Ishikawa (cell line): Measurements from ENCODE around the gene FLYWCH2.

ENCODE experiments used
- CEBPB ChIP-seq: IDR thresholded peaks from 2 replicates; pipeline ENCODE4 v1.6.1; 2012
- CREB1 ChIP-seq: IDR thresholded peaks from 2 replicates; pipeline ENCODE4 v1.6.1; 2012; ENCODE audit warnings: low read depth
- EGR1 ChIP-seq: IDR thresholded peaks from 2 replicates; pipeline ENCODE4 v1.6.1; 2012
- EP300 ChIP-seq: IDR thresholded peaks from 2 replicates; pipeline ENCODE4 v1.6.1; 2012; ENCODE audit warnings: borderline replicate concordance
- FOXM1 ChIP-seq: IDR thresholded peaks from 2 replicates; pipeline ENCODE4 v1.6.1; 2012; ENCODE audit warnings: low read depth, borderline replicate concordance
- MAX ChIP-seq: IDR thresholded peaks from 2 replicates; pipeline ENCODE4 v1.6.1; 2012
- RAD21 ChIP-seq: IDR thresholded peaks from 2 replicates; pipeline ENCODE4 v1.6.1; 2012; ENCODE audit warnings: low read depth
- REST ChIP-seq: IDR thresholded peaks from 2 replicates; pipeline ENCODE4 v1.6.1; 2012; ENCODE audit warnings: low read depth, mild to moderate bottlenecking
- TAF1 ChIP-seq: IDR thresholded peaks from 2 replicates; pipeline ENCODE4 v1.6.1; 2012; ENCODE audit warnings: low read depth, mild to moderate bottlenecking
- USF1 ChIP-seq: IDR thresholded peaks from 2 replicates; pipeline ENCODE4 v1.6.1; 2012
- YY1 ChIP-seq: IDR thresholded peaks from 2 replicates; pipeline ENCODE4 v1.6.1; 2012; ENCODE audit warnings: low read depth

- no peak for TF ChIP-seq CREB1
- no peak for TF ChIP-seq MAX
- TF ChIP-seq CEBPB, result no peak
- TF ChIP-seq FOXM1, result no peak
- no peak for TF ChIP-seq USF1
- no peak for TF ChIP-seq REST
- TF ChIP-seq TAF1, result no peak
- TF ChIP-seq EP300, result no peak
- TF ChIP-seq RAD21, result no peak
- TF ChIP-seq YY1, result no peak
- no peak for TF ChIP-seq EGR1
Measured at GRCh38 chr16:2936436-2937011, 53.5 kb downstream of the FLYWCH2 start.
